T47D (cell line): Measurements from ENCODE around the gene HK3.
"Not testable (repeated sequence)": the region's sequence is repeated elsewhere in the genome, so short reads cannot be mapped to it uniquely, and the experiment has no call there.

Source experiments
- DNase-seq, 2 experiments: peaks; one replicate each; pipeline versions ENCODE4 v3.0.0 to v3.0.0-alpha.2; 2011 to 2012; ENCODE audit warnings: low read depth in 1 of 2, low spot score in 1 of 2
- JUND ChIP-seq: IDR thresholded peaks from 2 replicates; pipeline ENCODE4 v1.6.1; 2012; ENCODE audit warnings: low read depth
- in situ Hi-C: cut with HindIII; loops from 2 replicates; pipeline ENCODE4 v1.10.0; 2016; ENCODE audit warnings: low sequenced_read_pairs, low pct_unique_long_range_greater_than_20kb

Gene HK3

GRCh38 chr5:176877793-176878331 is 21.3 kb downstream of the HK3 start:
- no peak for DNase-seq
- TF ChIP-seq JUND = no peak
- in situ Hi-C loops = no loop called here

DNA sequence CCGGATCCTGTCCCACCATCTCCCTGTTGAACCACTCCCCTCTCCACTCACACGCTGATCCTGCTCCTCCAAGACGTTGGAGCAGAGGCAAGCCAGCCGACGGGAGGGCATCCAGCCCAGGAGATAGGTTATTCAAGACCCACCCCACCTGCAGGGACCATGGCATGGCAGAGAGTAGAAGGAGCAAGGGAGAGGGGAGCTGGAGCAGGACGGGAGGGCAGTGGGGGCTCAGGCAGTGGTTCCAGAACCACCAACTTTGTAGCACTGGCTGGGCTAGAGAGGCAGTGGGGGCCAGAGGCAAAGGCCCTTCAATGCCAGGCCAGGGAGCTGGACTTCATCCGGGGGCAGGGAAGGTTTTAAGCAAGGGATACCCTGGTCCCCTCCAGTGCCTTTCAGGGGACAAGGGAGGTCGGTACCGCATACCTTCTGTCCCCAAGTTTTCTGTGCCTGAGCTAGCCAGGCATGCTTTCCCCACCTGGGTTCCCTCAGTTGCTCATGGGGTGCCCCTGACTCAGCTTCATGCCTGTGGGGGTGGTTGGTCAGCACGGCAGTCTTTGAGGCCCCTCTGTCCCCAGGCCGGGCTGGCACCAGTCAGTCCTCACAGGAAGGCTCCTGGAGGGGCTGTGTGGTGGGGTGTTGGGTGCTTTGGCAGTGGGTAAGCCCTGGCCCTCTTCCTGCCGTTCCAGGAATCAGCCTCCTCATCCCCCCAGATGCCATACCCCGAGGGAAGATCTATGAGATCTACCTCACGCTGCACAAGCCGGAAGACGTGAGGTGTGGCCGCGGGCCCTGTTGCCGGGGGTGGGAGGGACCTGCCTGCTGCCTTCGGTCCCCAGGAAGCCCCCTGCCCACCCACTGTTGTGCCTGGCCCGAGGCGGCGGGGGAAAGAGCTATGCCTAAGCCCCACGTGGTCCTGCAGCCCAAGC is 22.4 kb downstream of the HK3 start:
- TF ChIP-seq JUND = no peak
- no peak for DNase-seq
- in situ Hi-C loops = no loop called here

GRCh38 chr5:176875783-176876505 is 23.2 kb downstream of the HK3 start:
- in situ Hi-C loops = no loop called here
- no peak for DNase-seq
- TF ChIP-seq JUND = no peak

GRCh38 chr5:176875014-176875550 is 24.1 kb downstream of the HK3 start:
- in situ Hi-C loops = no loop called here
- no peak for TF ChIP-seq JUND
- DNase-seq = no peak

DNA sequence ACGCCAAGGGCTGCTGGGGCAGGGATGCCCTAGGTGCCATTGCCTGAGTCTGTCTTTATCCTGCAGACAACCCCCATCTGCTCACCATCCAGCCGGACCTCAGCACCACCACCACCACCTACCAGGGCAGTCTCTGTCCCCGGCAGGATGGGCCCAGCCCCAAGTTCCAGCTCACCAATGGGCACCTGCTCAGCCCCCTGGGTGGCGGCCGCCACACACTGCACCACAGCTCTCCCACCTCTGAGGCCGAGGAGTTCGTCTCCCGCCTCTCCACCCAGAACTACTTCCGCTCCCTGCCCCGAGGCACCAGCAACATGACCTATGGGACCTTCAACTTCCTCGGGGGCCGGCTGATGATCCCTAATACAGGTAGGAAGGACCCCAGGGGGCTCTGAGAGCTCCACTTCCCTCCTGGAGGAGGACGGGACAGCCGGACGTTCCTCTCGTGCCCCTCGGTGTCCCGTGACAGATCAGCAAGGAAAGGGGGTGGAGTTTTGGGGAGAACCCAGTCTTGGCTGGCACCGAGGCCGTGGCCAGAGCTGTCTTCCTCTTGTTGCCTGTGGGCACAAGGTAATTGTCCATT is 24.9 kb downstream of the HK3 start:
- TF ChIP-seq JUND = no peak
- no peak for DNase-seq
- in situ Hi-C loops = no loop called here

DNA sequence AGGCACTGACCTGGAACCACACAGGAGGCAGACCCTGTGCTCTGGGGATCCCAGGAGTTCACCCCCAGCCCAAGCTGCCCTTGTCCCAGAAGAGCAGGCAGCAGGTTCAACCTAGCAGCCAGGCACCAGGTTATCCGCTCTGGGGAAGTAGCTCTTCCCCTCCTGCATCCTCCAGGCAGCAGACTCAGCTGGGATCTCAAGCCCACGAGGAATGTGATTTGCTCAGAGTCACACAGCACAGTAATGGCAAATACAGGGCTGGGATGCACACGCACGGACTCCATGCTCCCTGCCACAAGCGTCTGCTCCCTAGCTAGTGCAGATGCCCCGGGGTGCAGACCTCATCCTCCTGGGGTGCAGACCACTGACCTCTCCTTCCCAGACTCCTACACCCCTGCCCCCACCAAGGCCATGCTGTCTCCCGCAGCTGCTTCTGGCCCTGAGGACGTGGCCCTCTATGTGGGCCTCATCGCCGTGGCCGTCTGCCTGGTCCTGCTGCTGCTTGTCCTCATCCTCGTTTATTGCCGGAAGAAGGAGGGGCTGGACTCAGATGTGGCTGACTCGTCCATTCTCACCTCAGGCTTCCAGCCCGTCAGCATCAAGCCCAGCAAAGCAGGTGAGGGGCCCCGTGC is 25.5 kb downstream of the HK3 start:
- no peak for DNase-seq
- TF ChIP-seq JUND = no peak
- in situ Hi-C loops = no loop called here

DNA sequence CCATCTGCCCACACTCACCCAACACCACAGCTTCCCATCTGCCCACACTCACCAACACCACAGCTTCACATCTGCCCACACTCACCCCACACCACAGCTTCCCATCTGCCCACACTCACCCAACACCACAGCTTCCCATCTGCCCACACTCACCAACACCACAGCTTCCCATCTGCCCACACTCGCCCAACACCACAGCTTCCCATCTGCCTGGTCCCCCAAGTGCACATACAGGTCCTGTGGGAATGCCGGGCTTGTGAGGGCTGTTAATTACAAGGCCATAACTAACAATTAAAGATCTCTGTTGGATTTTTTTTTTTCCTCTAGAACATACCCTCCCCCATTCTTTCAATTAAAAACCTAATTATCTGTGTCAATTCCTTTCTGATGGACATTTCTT is 26.1 kb downstream of the HK3 start:
- DNase-seq, in situ Hi-C loops: not testable (repeated sequence)

GRCh38 chr5:176872586-176872985 is 26.6 kb downstream of the HK3 start:
- DNase-seq, in situ Hi-C loops: not testable (repeated sequence)

- DNase-seq, in situ Hi-C loops: not testable (repeated sequence)
These were observed 28.5 kb downstream of the HK3 start for GRCh38 chr5:176870644-176871043.

GRCh38 chr5:176870110-176870591 is 29.0 kb downstream of the HK3 start:
- peak; percentile 54 to 65 for DNase-seq
- in situ Hi-C loops = no loop called here
- TF ChIP-seq JUND = no peak

GRCh38 chr5:176869501-176870109 is 29.5 kb downstream of the HK3 start:
- in situ Hi-C loops = no loop called here
- no peak for TF ChIP-seq JUND
- DNase-seq = no peak

DNA sequence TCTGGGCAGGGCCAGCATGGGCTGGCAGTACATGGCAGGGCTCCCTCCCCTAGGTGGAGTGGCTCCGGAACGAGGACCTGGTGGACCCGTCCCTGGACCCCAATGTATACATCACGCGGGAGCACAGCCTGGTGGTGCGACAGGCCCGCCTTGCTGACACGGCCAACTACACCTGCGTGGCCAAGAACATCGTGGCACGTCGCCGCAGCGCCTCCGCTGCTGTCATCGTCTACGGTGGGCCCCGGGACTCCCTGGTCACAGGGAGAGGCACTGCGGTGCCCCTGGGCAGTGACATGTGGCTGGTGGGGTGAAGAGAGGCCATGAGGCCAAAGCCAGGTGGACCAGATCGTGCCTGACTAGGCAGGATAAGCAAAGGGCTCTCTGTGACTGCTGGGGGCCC is 30.4 kb downstream of the HK3 start:
- no peak for TF ChIP-seq JUND
- no peak for DNase-seq
- in situ Hi-C loops = no loop called here
